GM18873 (cell line): ENCODE data around the gene SLC43A1.

Source experiments
- ATAC-seq: cut with Tn5 transposase; IDR thresholded peaks from one replicate; pipeline ENCODE4 v1.9.1; 2021; ENCODE audit warnings: mild to moderate bottlenecking, moderate library complexity, moderate number of reproducible peaks; ENCODE audit not compliant: unreplicated experiment, low FRiP score

The SLC43A1 gene

DNA sequence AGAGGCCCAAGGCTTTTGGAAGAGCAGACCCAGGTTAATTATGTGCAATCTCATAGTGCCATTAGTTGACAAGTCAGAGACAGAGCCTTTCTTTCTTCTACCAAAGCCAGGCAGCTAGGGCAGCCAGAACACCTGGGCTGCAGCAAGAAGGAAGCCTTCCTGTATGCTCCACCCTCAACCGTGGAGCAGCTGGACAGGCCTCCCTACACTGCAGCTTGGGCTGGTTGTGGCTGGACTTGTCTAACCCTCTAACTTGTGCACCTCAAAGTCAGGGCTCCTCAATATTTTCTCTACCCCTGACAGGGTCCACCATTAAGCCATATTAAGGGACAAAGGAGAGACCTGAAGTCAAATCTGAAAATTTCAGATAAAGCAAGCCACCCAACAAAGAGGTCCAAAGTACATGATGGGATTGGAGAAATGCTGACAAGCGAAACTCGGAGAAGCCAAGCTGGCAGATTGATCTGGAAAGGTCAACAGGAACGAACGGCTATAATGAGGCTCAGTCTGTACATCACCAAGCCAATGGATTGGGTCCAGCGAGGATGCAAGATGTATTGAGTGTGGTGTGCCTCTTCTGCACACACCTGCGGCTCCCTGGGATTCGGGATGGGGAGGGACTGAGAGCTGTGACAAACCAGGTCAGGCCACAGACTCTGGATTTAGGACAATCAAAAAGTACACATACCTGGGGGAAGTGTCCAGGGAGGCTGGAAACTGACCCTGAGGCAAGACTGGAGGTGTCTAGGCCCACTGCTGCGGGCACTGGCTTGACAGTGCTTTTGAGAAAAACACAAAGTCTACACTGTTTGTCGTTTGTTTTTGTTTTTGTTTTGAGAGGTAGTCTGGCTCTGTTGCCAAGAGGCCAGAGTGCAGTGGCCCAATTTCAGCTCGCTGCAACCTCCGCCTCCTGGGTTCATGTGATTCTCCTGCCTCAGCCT, 76.9 kb downstream of the SLC43A1 start:
- no peak for ATAC-seq

- no peak for ATAC-seq
Observed at GRCh38 chr11:57436031-57436430, 79.5 kb downstream of the SLC43A1 start.

DNA sequence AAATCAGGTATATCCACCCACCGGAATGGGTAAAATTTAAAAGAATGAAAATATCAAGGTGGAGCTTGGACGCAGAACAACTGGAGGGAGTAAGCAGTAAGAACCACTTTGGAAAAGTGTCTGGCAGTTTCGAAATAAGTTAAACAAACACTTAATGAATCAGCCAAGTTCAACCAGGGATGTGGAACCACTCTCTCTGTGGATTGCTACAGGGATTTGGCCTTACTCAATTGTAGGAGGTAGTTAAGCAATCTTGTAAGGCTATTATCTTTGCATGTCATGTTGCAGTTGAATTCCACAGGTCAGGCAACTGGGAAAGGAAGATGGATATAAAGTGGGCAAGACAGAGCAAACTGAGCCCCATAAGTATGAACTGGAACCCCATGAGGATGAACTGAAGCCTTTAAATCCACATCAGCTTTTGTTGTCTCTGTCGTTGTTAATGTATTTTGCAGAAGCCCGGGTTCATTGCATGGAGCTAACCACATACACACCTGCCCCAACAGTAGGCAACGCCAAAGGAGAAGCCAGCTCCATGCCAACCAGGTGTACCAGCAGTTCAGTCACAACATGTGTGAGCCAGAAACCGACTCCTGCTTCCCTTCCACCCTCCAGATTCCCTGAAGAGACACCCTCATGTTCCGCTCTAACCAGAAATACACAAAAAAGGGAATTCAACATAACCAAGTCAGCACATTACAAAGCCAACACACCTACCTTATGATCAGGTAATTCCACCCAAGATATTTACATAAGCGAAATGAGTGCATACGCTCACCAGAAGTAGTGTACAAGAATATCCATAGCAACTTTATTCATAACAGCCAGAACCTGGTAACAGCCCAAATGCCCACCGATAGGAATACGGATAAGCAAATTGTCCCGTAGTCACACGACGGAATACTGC, 80.6 kb downstream of the SLC43A1 start:
- no peak for ATAC-seq
